Naive thymus-derived CD4-positive, alpha-beta T cell (primary cell): Measurements from ENCODE around the gene SLC6A13. TPM values are rescaled to one million over a fixed set of nuclear protein-coding genes. Genes with fewer than 3 reads are reported as not detected.

Source experiments
- ATAC-seq: fragments of 150-1000 bp; cut with Tn5 transposase; 2 replicates; pipeline ENCODE4 v1.10.0; 2021; ENCODE audit warnings: mild to moderate bottlenecking, moderate library complexity
- CTCF ChIA-PET: fragments of 350-600 bp; sonication (Branson Sonifier 250); formaldehyde crosslinking; loops from one replicate; lab custom pipeline; 2021; ENCODE audit warnings: antibody characterized with exemption; lab: Charles Lee
- POLR2A ChIA-PET: fragments of 350-600 bp; sonication (Branson Sonifier 250); formaldehyde crosslinking; loops from one replicate; lab custom pipeline; 2021; ENCODE audit warnings: antibody characterized with exemption, inconsistent platforms; lab: Charles Lee
- DNase-seq, 9 donors: peaks; one replicate each; pipeline versions ENCODE4 v3.0.0 to v3.0.0-alpha.2; 2020 to 2022; ENCODE audit warnings: mixed read lengths in 1 of 9
- H3K27ac ChIP-seq: one replicate; pipeline ENCODE4 v1.7.0; 2013; ENCODE audit warnings: mild to moderate bottlenecking, low read depth, low read length, moderate library complexity
- H3K27me3 ChIP-seq, 2 donors: one replicate each; pipeline ENCODE4 v1.7.0; 2013; ENCODE audit warnings: low read length in 2 of 2, mild to moderate bottlenecking in 2 of 2, moderate library complexity in 2 of 2; ENCODE audit not compliant: control insufficient read depth in 2 of 2, insufficient read depth in 2 of 2
- H3K36me3 ChIP-seq, 3 experiments: 1 replicate in 2 of 3; 2 replicates in 1 of 3; pipeline ENCODE4 v1.7.0; 2013; ENCODE audit warnings: low read length in 3 of 3, mild to moderate bottlenecking in 3 of 3, moderate library complexity in 1 of 3; ENCODE audit not compliant: insufficient read depth in 3 of 3, control insufficient read depth in 2 of 3
- H3K4me1 ChIP-seq, 2 donors: one replicate each; pipeline ENCODE4 v1.7.0; 2013; ENCODE audit warnings: low read length in 2 of 2, mild to moderate bottlenecking in 2 of 2, moderate library complexity in 1 of 2; ENCODE audit not compliant: control insufficient read depth in 2 of 2, insufficient read depth in 2 of 2
- H3K4me3 ChIP-seq: 2 replicates; pipeline ENCODE4 v1.7.0; 2013; ENCODE audit warnings: mild to moderate bottlenecking, low read length
- H3K9me3 ChIP-seq, 3 experiments: 1 replicate in 2 of 3; 2 replicates in 1 of 3; pipeline ENCODE4 v1.7.0; 2013; ENCODE audit warnings: low read length in 3 of 3; ENCODE audit not compliant: control insufficient read depth in 2 of 3
- H3K27ac Mint-ChIP-seq, 9 donors: one replicate each; pipeline ENCODE4 v1.8.0; 2020 to 2022; ENCODE audit warnings: mixed read lengths in 9 of 9, mild to moderate bottlenecking in 8 of 9, moderate library complexity in 5 of 9, inconsistent platforms in 2 of 9
- H3K27me3 Mint-ChIP-seq, 5 donors: one replicate each; pipeline ENCODE4 v1.8.0; 2021 to 2022; ENCODE audit warnings: mixed read lengths in 5 of 5, mild to moderate bottlenecking in 1 of 5
- H3K36me3 Mint-ChIP-seq, 5 donors: one replicate each; pipeline ENCODE4 v1.8.0; 2020 to 2022; ENCODE audit warnings: mixed read lengths in 5 of 5, mild to moderate bottlenecking in 3 of 5, inconsistent platforms in 1 of 5
- H3K4me1 Mint-ChIP-seq, 7 donors: one replicate each; pipeline ENCODE4 v1.8.0; 2020 to 2022; ENCODE audit warnings: mixed read lengths in 7 of 7, mild to moderate bottlenecking in 3 of 7, inconsistent platforms in 1 of 7
- H3K4me3 Mint-ChIP-seq, 10 donors: one replicate each; pipeline ENCODE4 v1.8.0; 2020 to 2022; ENCODE audit warnings: mild to moderate bottlenecking in 10 of 10, mixed read lengths in 10 of 10, moderate library complexity in 6 of 10, inconsistent platforms in 2 of 10
- H3K9me3 Mint-ChIP-seq, 11 donors: one replicate each; pipeline ENCODE4 v1.8.0; 2020 to 2022; ENCODE audit warnings: mixed read lengths in 11 of 11, mild to moderate bottlenecking in 4 of 11, inconsistent platforms in 1 of 11, moderate library complexity in 1 of 11
- intact Hi-C, 2 donors: fragments of 100-400 bp; cut with micrococcal nuclease; formaldehyde crosslinking; loops; one replicate each; pipeline ENCODE4 v1.15.1; 2023
- polyA plus RNA-seq, 2 donors: library from polyadenylated mRNA; unstranded; fragments of 300-500 nt; fragmentation: Illumina TruSeq; gene quantifications; one replicate each; pipeline ENCODE4 v1.2.3, GENCODE V29; 2021
- total RNA-seq, 6 experiments: library from RNA in 5 of 6; stranded (reverse) in 5 of 6; gene quantifications; 1 replicate in 5 of 6; 2 replicates in 1 of 6; pipeline ENCODE4 v1.2.3 and lab custom pipeline; 2021 to 2026

SLC6A13 gene
- total and polyA plus RNA-seq, 7 experiments from 2014 or later = 0.61 to 1.5 (median 0.74) TPM; not detected in 3

- Mint-ChIP-seq H3K4me3 (no peak overlapping the region), H3K36me3 (peaks cover 0 to 7% (median 0%) of the 10 kb centered on the region in 5 donors), H3K4me1 (peaks cover 0 to 6% (median 0%) of the 10 kb centered on the region in 7 donors), H3K9me3 (peaks cover 0 to 7% (median 0%) of the 10 kb centered on the region in 11 donors), H3K27ac (no peak overlapping the region), H3K27me3 (peaks cover 3 to 64% (median 35%) of the 10 kb centered on the region in 5 donors)
- no peak for ATAC-seq
- Histone ChIP-seq H3K9me3 (no peaks in the 10 kb centered on the region), H3K36me3 (no peaks in the 10 kb centered on the region), H3K4me3 (no peak overlapping the region), H3K27ac (no peak overlapping the region), H3K27me3 (peaks cover 2 to 4% of the 10 kb centered on the region in 2 donors), H3K4me1 (no peaks in the 10 kb centered on the region)
- ChIA-PET POLR2A (no interaction called here), CTCF (no interaction called here)
- no peak for DNase-seq
- intact Hi-C loops = no loop called here
Observed at GRCh38 chr12:254039-254438, 8.6 kb downstream of the SLC6A13 start.

GRCh38 chr12:253116-253831 lies 9.4 kb downstream of the SLC6A13 start:
- peaks cover 5 to 59% (median 31%) of the 10 kb centered on the region in 5 donors for H3K27me3 Mint-ChIP-seq
- H3K4me1 Mint-ChIP-seq = peaks cover 0 to 6% (median 0%) of the 10 kb centered on the region in 7 donors
- DNase-seq = no peak
- H3K27me3 ChIP-seq = peaks cover under 1% of the 10 kb centered on the region in 2 donors
- no peak overlapping the region for H3K27ac Mint-ChIP-seq
- H3K36me3 ChIP-seq = no peaks in the 10 kb centered on the region
- no peak for ATAC-seq
- H3K9me3 ChIP-seq = no peaks in the 10 kb centered on the region
- H3K4me3 Mint-ChIP-seq = no peak overlapping the region
- intact Hi-C loops = no loop called here
- POLR2A ChIA-PET = no interaction called here
- H3K36me3 Mint-ChIP-seq = peaks cover 0 to 11% (median 0%) of the 10 kb centered on the region in 5 donors
- H3K9me3 Mint-ChIP-seq = peaks cover 0 to 7% (median 0%) of the 10 kb centered on the region in 11 donors
- CTCF ChIA-PET = no interaction called here
- H3K4me3 ChIP-seq = no peak overlapping the region
- no peak overlapping the region for H3K27ac ChIP-seq
- H3K4me1 ChIP-seq = no peaks in the 10 kb centered on the region

GRCh38 chr12:252636-253035 lies 10.0 kb downstream of the SLC6A13 start:
- Histone ChIP-seq H3K36me3 (no peaks in the 10 kb centered on the region), H3K27ac (no peak overlapping the region), H3K4me3 (no peak overlapping the region), H3K9me3 (peaks cover 0 to 3% (median 0%) of the 10 kb centered on the region in 3 experiments), H3K4me1 (no peaks in the 10 kb centered on the region), H3K27me3 (no peaks in the 10 kb centered on the region)
- DNase-seq (no peak), ATAC-seq (no peak)
- peaks cover 0 to 11% (median 3%) of the 10 kb centered on the region in 5 donors for H3K36me3 Mint-ChIP-seq
- H3K4me3 Mint-ChIP-seq = no peak overlapping the region
- peaks cover 0 to 6% (median 0%) of the 10 kb centered on the region in 7 donors for H3K4me1 Mint-ChIP-seq
- H3K9me3 Mint-ChIP-seq = peaks cover 0 to 12% (median 6%) of the 10 kb centered on the region in 11 donors
- intact Hi-C loops = no loop called here
- no peak overlapping the region for H3K27ac Mint-ChIP-seq
- ChIA-PET POLR2A (no interaction called here), CTCF (no interaction called here)
- H3K27me3 Mint-ChIP-seq = peaks cover 7 to 57% (median 31%) of the 10 kb centered on the region in 5 donors

DNA sequence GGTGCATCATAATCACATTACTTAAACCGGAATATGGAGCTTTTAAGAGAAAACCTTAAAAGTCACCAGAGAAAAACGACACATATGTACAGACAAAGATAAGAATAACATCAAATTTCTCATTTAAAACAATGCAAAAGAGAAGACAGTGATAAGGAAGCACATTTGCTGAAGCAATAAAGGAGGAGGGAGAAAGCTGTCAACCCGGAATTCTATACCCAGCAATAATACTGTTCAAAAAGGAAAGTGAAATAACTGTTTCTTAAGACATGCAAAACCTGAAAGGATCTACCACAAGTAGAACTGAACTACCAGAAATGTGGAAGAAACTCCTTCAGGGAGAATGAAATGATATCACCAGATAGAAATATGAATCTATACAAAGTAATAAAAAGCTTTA lies 15.4 kb downstream of the SLC6A13 start:
- Mint-ChIP-seq H3K27me3 (peaks cover 7 to 37% (median 16%) of the 10 kb centered on the region in 5 donors), H3K4me3 (no peak overlapping the region), H3K4me1 (no peaks in the 10 kb centered on the region), H3K27ac (no peak overlapping the region), H3K9me3 (peaks cover 3 to 38% (median 18%) of the 10 kb centered on the region in 11 donors), H3K36me3 (peaks cover 0 to 11% (median 4%) of the 10 kb centered on the region in 5 donors)
- Histone ChIP-seq H3K4me3 (no peak overlapping the region), H3K27ac (no peak overlapping the region), H3K9me3 (peaks cover 0 to 12% (median 0%) of the 10 kb centered on the region in 3 experiments), H3K36me3 (no peaks in the 10 kb centered on the region), H3K27me3 (no peaks in the 10 kb centered on the region), H3K4me1 (no peaks in the 10 kb centered on the region)
- ChIA-PET POLR2A (no interaction called here), CTCF (no interaction called here)
- no peak for ATAC-seq
- DNase-seq = no peak
- intact Hi-C loops = no loop called here

DNA sequence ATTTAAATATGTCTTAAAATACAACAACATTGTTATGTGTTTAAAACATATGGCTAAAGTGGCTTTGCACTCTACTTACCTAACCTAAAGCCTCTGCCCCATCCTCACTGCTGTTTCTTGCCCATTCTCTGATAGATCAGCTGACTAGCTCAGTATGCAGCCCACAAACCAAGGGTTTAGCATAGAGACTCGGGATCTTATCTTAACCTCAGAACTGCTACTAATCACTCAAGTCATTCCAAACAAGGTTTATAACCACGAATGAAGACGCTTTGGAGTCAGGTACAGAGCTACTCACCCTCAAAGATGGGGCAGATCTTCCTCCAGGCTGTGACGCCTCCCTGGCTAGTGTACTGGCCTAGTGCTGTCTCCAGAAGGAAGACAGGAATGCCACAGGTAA lies 19.3 kb downstream of the SLC6A13 start:
- ChIA-PET POLR2A (no interaction called here), CTCF (no interaction called here)
- intact Hi-C loops = no loop called here
- Histone ChIP-seq H3K27me3 (no peaks in the 10 kb centered on the region), H3K9me3 (peaks cover 0 to 12% (median 0%) of the 10 kb centered on the region in 3 experiments), H3K4me1 (no peaks in the 10 kb centered on the region), H3K36me3 (no peaks in the 10 kb centered on the region), H3K27ac (no peak overlapping the region), H3K4me3 (no peak overlapping the region)
- no peaks in the 10 kb centered on the region for H3K4me1 Mint-ChIP-seq
- H3K9me3 Mint-ChIP-seq = peaks cover 3 to 35% (median 16%) of the 10 kb centered on the region in 11 donors
- no peak overlapping the region for H3K4me3 Mint-ChIP-seq
- H3K27ac Mint-ChIP-seq = no peak overlapping the region
- H3K27me3 Mint-ChIP-seq = peaks cover 2 to 39% (median 31%) of the 10 kb centered on the region in 5 donors
- peaks cover 0 to 11% (median 3%) of the 10 kb centered on the region in 5 donors for H3K36me3 Mint-ChIP-seq
- DNase-seq (no peak), ATAC-seq (no peak)

- Histone ChIP-seq H3K4me1 (no peaks in the 10 kb centered on the region), H3K9me3 (peaks cover 0 to 8% (median 0%) of the 10 kb centered on the region in 3 experiments), H3K27ac (no peak overlapping the region), H3K4me3 (no peak overlapping the region), H3K27me3 (no peaks in the 10 kb centered on the region), H3K36me3 (no peaks in the 10 kb centered on the region)
- ChIA-PET POLR2A (no interaction called here), CTCF (no interaction called here)
- intact Hi-C loops = no loop called here
- peaks cover 0 to 7% (median 3%) of the 10 kb centered on the region in 5 donors for H3K36me3 Mint-ChIP-seq
- no peak overlapping the region for H3K27ac Mint-ChIP-seq
- no peak for ATAC-seq
- peaks cover 0 to 34% (median 29%) of the 10 kb centered on the region in 5 donors for H3K27me3 Mint-ChIP-seq
- H3K9me3 Mint-ChIP-seq = peaks cover 3 to 35% (median 11%) of the 10 kb centered on the region in 11 donors
- no peaks in the 10 kb centered on the region for H3K4me1 Mint-ChIP-seq
- no peak overlapping the region for H3K4me3 Mint-ChIP-seq
- DNase-seq = no peak
Observed at GRCh38 chr12:242496-242895, 20.1 kb downstream of the SLC6A13 start.
